Measurements from ENCODE around the gene TMC6. TPM values are rescaled to one million over a fixed set of nuclear protein-coding genes. Genes with fewer than 3 reads are reported as not detected.

TMC6 gene
- polyA plus RNA-seq, 1 donor (not counting 4 experiments of a cell fraction or from before 2014, with no cell fraction given) = 20.4 TPM

DNA sequence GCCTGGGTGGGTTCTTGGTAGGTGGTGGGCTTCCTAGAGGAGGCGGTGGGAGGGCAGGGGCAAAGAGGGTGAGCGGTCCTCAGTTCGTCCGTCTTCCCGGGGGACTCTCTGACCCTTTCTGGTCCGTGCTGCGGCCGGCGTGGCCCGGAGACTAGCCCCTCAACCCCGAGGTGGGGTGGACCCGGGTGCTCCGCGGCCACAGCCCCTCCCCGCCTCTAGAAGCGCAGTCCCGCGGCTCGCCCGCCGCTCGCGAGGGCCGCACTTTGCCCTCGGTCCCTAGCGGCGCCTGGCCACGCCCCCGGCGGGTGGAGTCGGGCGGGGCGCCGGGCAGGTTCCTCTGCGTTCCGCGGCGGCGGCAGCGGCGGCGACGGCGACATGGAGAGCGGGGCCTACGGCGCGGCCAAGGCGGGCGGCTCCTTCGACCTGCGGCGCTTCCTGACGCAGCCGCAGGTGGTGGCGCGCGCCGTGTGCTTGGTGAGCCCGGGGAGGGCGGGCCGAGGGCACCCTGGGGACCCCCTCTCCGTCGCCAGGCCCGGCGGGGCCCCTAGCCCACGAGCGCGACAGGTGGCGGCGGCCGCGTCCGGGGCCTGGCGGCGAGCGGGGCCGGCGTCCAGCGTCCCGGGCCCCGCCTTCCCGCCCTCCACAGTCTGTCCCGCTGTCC lies 39.8 kb upstream of the TMC6 start, which contains the start of gene SYNGR2:
TSS of gene SYNGR2 (plus strand) at position 340 of the 661 bp plus-strand sequence. CDS start at position 376, 36 bp downstream.
- peak within 1 kb of the TSS; percentile 92 for H2AFZ ChIP-seq (ENCODE audit: control insufficient read depth, low read length)
- TF ChIP-seq EZH2 (IDR thresholded peaks at IDR 0.05; ENCODE audit: low read length) = no peak
- FAIRE-seq = no peak
- dilution Hi-C loops (cut with MboI; ENCODE audit: extremely low pct_ligation_motif_present, low sequenced_read_pairs) = no loop called here
- H3K4me3 ChIP-seq (ENCODE audit: control insufficient read depth in 2 of 3, extremely low read depth in 1 of 3, insufficient read depth in 2 of 3, low read depth in 1 of 3, low read length in 3 of 3) = peak within 1 kb of the TSS; percentile 61 to 76 (median 68)
- no peaks in the 10 kb centered on the region for H3K9me3 ChIP-seq (ENCODE audit: control insufficient read depth, low read depth, low read length)
- H3K36me3 ChIP-seq (ENCODE audit: control insufficient read depth in 2 of 2, extremely low read depth in 1 of 2, insufficient read depth in 2 of 2, low read length in 2 of 2) = peaks cover 10 to 12% of the 10 kb centered on the region in 2 experiments
- H3K27ac ChIP-seq (ENCODE audit: control insufficient read depth, insufficient read depth, low read length) = peak within 1 kb of the TSS; percentile 43
- no peaks in the 10 kb centered on the region for H3K27me3 ChIP-seq (ENCODE audit: control insufficient read depth, extremely low read depth, insufficient read depth, low read length)
- H3K79me2 ChIP-seq (ENCODE audit: control insufficient read depth, insufficient read depth, low read length) = no peaks in the 10 kb centered on the region
- peak within 1 kb of the TSS; percentile 72 for H3K9ac ChIP-seq (ENCODE audit: control insufficient read depth, extremely low read depth, insufficient read depth, low read length)
- H3K4me1 ChIP-seq (ENCODE audit: control insufficient read depth, extremely low read depth, insufficient read depth, low read length) = peaks cover 19% of the 10 kb centered on the region
- peak within 1 kb of the TSS; percentile 73 for H3K4me2 ChIP-seq (ENCODE audit: control insufficient read depth, extremely low read depth, insufficient read depth, low read depth, low read length)
- H4K20me1 ChIP-seq (ENCODE audit: control insufficient read depth, extremely low read depth, insufficient read depth, low read length) = no peaks in the 10 kb centered on the region
- DNase-seq (ENCODE audit: low read depth, low spot score) = no peak
- H3K9me1 ChIP-seq (ENCODE audit: control insufficient read depth, extremely low read depth, insufficient read depth, low read length) = no peaks in the 10 kb centered on the region

DNA sequence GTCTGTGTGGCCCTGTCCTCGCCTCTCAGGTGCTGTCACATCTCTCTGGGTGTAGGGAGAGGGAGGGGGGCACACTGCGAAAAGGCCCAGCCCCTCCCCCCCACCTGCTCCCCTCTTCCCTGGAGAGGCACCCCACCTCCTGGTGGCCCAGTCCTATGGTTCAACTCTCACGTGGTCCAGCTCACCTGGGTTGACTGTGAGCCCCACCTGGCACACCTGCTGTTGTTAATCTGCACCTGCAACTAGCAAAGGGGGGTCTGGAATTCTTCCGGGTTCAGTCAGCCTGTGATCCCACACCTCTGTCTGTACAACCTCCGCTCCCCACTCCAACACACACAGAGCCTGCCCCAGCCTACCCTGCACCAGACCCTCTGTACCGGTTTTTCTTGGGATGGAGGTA lies 37.9 kb upstream of the TMC6 start:
- H2AFZ ChIP-seq (ENCODE audit: control insufficient read depth, low read length) = no peak overlapping the region
- DNase-seq (ENCODE audit: low read depth, low spot score) (no peak), FAIRE-seq (no peak)
- peaks cover 18% of the 10 kb centered on the region for H3K4me1 ChIP-seq (ENCODE audit: control insufficient read depth, extremely low read depth, insufficient read depth, low read length)
- dilution Hi-C loops (cut with MboI; ENCODE audit: extremely low pct_ligation_motif_present, low sequenced_read_pairs) = no loop called here
- H3K9me1 ChIP-seq (ENCODE audit: control insufficient read depth, extremely low read depth, insufficient read depth, low read length) = no peaks in the 10 kb centered on the region
- H3K36me3 ChIP-seq (ENCODE audit: control insufficient read depth in 2 of 2, extremely low read depth in 1 of 2, insufficient read depth in 2 of 2, low read length in 2 of 2) = peaks cover under 1 to 4% of the 10 kb centered on the region in 2 experiments
- H3K9me3 ChIP-seq (ENCODE audit: control insufficient read depth, low read depth, low read length) = no peaks in the 10 kb centered on the region
- no peak overlapping the region for H3K4me2 ChIP-seq (ENCODE audit: control insufficient read depth, extremely low read depth, insufficient read depth, low read depth, low read length)
- H3K79me2 ChIP-seq (ENCODE audit: control insufficient read depth, insufficient read depth, low read length) = no peaks in the 10 kb centered on the region
- TF ChIP-seq, protein P1, sequence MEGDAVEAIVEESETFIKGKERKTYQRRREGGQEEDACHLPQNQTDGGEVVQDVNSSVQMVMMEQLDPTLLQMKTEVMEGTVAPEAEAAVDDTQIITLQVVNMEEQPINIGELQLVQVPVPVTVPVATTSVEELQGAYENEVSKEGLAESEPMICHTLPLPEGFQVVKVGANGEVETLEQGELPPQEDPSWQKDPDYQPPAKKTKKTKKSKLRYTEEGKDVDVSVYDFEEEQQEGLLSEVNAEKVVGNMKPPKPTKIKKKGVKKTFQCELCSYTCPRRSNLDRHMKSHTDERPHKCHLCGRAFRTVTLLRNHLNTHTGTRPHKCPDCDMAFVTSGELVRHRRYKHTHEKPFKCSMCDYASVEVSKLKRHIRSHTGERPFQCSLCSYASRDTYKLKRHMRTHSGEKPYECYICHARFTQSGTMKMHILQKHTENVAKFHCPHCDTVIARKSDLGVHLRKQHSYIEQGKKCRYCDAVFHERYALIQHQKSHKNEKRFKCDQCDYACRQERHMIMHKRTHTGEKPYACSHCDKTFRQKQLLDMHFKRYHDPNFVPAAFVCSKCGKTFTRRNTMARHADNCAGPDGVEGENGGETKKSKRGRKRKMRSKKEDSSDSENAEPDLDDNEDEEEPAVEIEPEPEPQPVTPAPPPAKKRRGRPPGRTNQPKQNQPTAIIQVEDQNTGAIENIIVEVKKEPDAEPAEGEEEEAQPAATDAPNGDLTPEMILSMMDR (optimal IDR thresholded peaks at IDR 0.05 in 1 of 3, IDR thresholded peaks at IDR 0.05 in 1 of 3, conservative IDR thresholded peaks at IDR 0.05 in 1 of 3; ENCODE audit: extremely low read depth in 1 of 3, insufficient read depth in 2 of 3, low read length in 3 of 3) = no peak
- no peak overlapping the region for H3K27ac ChIP-seq (ENCODE audit: control insufficient read depth, insufficient read depth, low read length)
- no peak overlapping the region for H3K9ac ChIP-seq (ENCODE audit: control insufficient read depth, extremely low read depth, insufficient read depth, low read length)
- no peaks in the 10 kb centered on the region for H4K20me1 ChIP-seq (ENCODE audit: control insufficient read depth, extremely low read depth, insufficient read depth, low read length)
- H3K27me3 ChIP-seq (ENCODE audit: control insufficient read depth, extremely low read depth, insufficient read depth, low read length) = no peaks in the 10 kb centered on the region
- H3K4me3 ChIP-seq (ENCODE audit: control insufficient read depth in 2 of 3, extremely low read depth in 1 of 3, insufficient read depth in 2 of 3, low read depth in 1 of 3, low read length in 3 of 3) = no peak overlapping the region

Data from keratinocyte (primary cell).